ENCODE results near the gene SHBG. TPM values are rescaled to one million over a fixed set of nuclear protein-coding genes. Genes with fewer than 3 reads are reported as not detected.

The SHBG gene
- total and polyA plus RNA-seq, 2 of the 4 experiments (the other 2 are of a cell fraction): 0.36 to 0.38 TPM

GRCh38 chr17:7668482-7668881 lies 38.5 kb downstream of the SHBG start:
- BruUV-seq (replicated peaks): no TSS peak

More at GRCh38 chr17:7668482-7668881, 38.5 kb downstream of the SHBG start:
- Histone ChIP-seq H3K18ac (ENCODE audit: low read depth, low read length) (no peak overlapping the region), H2BK20ac (ENCODE audit: low read depth, low read length) (no peak overlapping the region), H2AK5ac (ENCODE audit: low read depth, low read length) (no peak overlapping the region), H3K27ac (ENCODE audit: insufficient read depth, low read length) (no peak overlapping the region), H4K91ac (ENCODE audit: insufficient read depth, low read depth, low read length) (no peak overlapping the region), H3K23ac (ENCODE audit: low read depth, low read length) (no peak overlapping the region), H3K36me3 (ENCODE audit: control insufficient read depth, insufficient read depth, low read length) (peaks cover 41% of the 10 kb centered on the region), H3K4me3 (ENCODE audit: insufficient read depth, low read depth, low read length) (no peak overlapping the region), H3K9me1 (ENCODE audit: insufficient read depth, low read length) (no peaks in the 10 kb centered on the region), H3K9ac (ENCODE audit: low read depth, low read length) (no peak overlapping the region), H2BK120ac (ENCODE audit: low read depth, low read length) (no peak overlapping the region), H3K79me1 (ENCODE audit: low read depth in 1 of 2, low read length in 2 of 2) (no peaks in the 10 kb centered on the region), H2BK15ac (ENCODE audit: low read depth, low read length) (no peak overlapping the region), H3K14ac (replicated peaks; ENCODE audit: low read depth, low read length) (no peak overlapping the region), H3K4ac (ENCODE audit: low read depth, low read length) (no peak overlapping the region), H3K56ac (ENCODE audit: extremely low read depth, insufficient read depth, low read length) (no peak overlapping the region), H2AFZ (replicated peaks; ENCODE audit: low read length, poor library complexity) (no peak overlapping the region), H4K5ac (ENCODE audit: low read depth, low read length) (no peak overlapping the region), H2AK9ac (replicated peaks; ENCODE audit: low read depth, low read length, poor library complexity) (no peak overlapping the region), H3K4me1 (ENCODE audit: control insufficient read depth, insufficient read depth, low read length) (no peaks in the 10 kb centered on the region), H4K20me1 (ENCODE audit: insufficient read depth, low read length) (no peaks in the 10 kb centered on the region), H4K8ac (ENCODE audit: low read depth in 2 of 2, low read length in 2 of 2) (no peak overlapping the region), H3K4me2 (ENCODE audit: low read depth, low read length) (no peak overlapping the region), H2BK5ac (ENCODE audit: low read depth, low read length, poor library complexity, severe bottlenecking) (no peak overlapping the region), H3K27me3 (ENCODE audit: control insufficient read depth, insufficient read depth, low read length) (no peaks in the 10 kb centered on the region), H3K9me3 (ENCODE audit: control insufficient read depth, insufficient read depth, low read length) (peaks cover 3% of the 10 kb centered on the region)
- WGBS, 2 experiments (ENCODE audit: extremely low coverage in 2 of 2, insufficient read length in 1 of 2): no CpG with 5 or more reads among the region's 7 CpGs
- TF ChIP-seq MAFK (IDR thresholded peaks at IDR 0.05; ENCODE audit: low read depth, low read length) (no peak), ELK1 (IDR thresholded peaks at IDR 0.05; ENCODE audit: borderline replicate concordance, low read depth, low read length) (no peak), FOS (IDR thresholded peaks at IDR 0.05; ENCODE audit: low read depth, low read length) (no peak), SMC3 (IDR thresholded peaks at IDR 0.05; ENCODE audit: low read depth, low read length) (no peak), NFE2L2 (IDR thresholded peaks at IDR 0.05; ENCODE audit: low read depth, low read length) (no peak), POLR2A (IDR thresholded peaks at IDR 0.05; ENCODE audit: low read depth, low read length) (no peak), RCOR1 (IDR thresholded peaks at IDR 0.05; ENCODE audit: insufficient replicate concordance, low read length) (no peak), CEBPB (IDR thresholded peaks at IDR 0.05; ENCODE audit: low read depth, low read length) (no peak), MAZ (IDR thresholded peaks at IDR 0.05; ENCODE audit: borderline replicate concordance, low read depth, low read length) (no peak), RAD21 (IDR thresholded peaks at IDR 0.05; ENCODE audit: low read length) (no peak), RFX5 (IDR thresholded peaks at IDR 0.05; ENCODE audit: low read depth, low read length) (no peak), MXI1 (IDR thresholded peaks at IDR 0.05; ENCODE audit: borderline replicate concordance, low read depth, low read length) (no peak), CHD1 (IDR thresholded peaks at IDR 0.05; ENCODE audit: low read depth, low read length) (no peak), BHLHE40 (IDR thresholded peaks at IDR 0.05; ENCODE audit: low read depth, low read length) (no peak)
- TF ChIP-seq, protein P1, sequence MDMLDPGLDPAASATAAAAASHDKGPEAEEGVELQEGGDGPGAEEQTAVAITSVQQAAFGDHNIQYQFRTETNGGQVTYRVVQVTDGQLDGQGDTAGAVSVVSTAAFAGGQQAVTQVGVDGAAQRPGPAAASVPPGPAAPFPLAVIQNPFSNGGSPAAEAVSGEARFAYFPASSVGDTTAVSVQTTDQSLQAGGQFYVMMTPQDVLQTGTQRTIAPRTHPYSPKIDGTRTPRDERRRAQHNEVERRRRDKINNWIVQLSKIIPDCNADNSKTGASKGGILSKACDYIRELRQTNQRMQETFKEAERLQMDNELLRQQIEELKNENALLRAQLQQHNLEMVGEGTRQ (IDR thresholded peaks at IDR 0.05; ENCODE audit: low read depth, low read length): no peak
- TF ChIP-seq, protein P2, sequence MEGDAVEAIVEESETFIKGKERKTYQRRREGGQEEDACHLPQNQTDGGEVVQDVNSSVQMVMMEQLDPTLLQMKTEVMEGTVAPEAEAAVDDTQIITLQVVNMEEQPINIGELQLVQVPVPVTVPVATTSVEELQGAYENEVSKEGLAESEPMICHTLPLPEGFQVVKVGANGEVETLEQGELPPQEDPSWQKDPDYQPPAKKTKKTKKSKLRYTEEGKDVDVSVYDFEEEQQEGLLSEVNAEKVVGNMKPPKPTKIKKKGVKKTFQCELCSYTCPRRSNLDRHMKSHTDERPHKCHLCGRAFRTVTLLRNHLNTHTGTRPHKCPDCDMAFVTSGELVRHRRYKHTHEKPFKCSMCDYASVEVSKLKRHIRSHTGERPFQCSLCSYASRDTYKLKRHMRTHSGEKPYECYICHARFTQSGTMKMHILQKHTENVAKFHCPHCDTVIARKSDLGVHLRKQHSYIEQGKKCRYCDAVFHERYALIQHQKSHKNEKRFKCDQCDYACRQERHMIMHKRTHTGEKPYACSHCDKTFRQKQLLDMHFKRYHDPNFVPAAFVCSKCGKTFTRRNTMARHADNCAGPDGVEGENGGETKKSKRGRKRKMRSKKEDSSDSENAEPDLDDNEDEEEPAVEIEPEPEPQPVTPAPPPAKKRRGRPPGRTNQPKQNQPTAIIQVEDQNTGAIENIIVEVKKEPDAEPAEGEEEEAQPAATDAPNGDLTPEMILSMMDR (conservative IDR thresholded peaks at IDR 0.05; ENCODE audit: low read depth, low read length): no peak
- intact Hi-C loops (cut with micrococcal nuclease) (no loop called here), in situ Hi-C loops (cut with MboI; ENCODE audit: low sequenced_read_pairs) (no loop called here), dilution Hi-C loops (cut with HindIII; ENCODE audit: low sequenced_read_pairs, unreplicated experiment) (no loop called here)
- POLR2A ChIA-PET (ENCODE audit: unreplicated experiment): no interaction called here
- ATAC-seq (ENCODE audit: low read depth) (no peak), DNase-seq (no peak)
- CTCF ChIA-PET: no interaction called here
